Panc1 (cell line): ENCODE data around the gene HS1BP3.

ENCODE experiments used
- POLR2AphosphoS5 ChIP-seq: IDR thresholded peaks from 2 replicates; pipeline ENCODE4 v1.6.1; 2012; ENCODE audit warnings: mild to moderate bottlenecking, low read depth, low read length, moderate library complexity
- SIN3A ChIP-seq: IDR thresholded peaks from 2 replicates; pipeline ENCODE4 v1.6.1; 2012; ENCODE audit warnings: low read depth, mild to moderate bottlenecking, low read length, moderate library complexity, borderline replicate concordance; ENCODE audit not compliant: insufficient read depth
- TF ChIP-seq, protein P1 (sequence below): fragments of 450-650 bp; IDR thresholded peaks from 2 replicates; pipeline ENCODE4 v1.5.1; 2017; ENCODE audit warnings: mild to moderate bottlenecking
- TF ChIP-seq, protein P2 (sequence below), 2 experiments: IDR thresholded peaks; 2 replicates each; pipeline ENCODE4 v1.6.1; 2011 to 2012; ENCODE audit warnings: low read depth in 2 of 2, control low read depth in 1 of 2, low read length in 1 of 2, mild to moderate bottlenecking in 1 of 2, moderate library complexity in 1 of 2; ENCODE audit not compliant: insufficient read depth in 1 of 2

DNA sequence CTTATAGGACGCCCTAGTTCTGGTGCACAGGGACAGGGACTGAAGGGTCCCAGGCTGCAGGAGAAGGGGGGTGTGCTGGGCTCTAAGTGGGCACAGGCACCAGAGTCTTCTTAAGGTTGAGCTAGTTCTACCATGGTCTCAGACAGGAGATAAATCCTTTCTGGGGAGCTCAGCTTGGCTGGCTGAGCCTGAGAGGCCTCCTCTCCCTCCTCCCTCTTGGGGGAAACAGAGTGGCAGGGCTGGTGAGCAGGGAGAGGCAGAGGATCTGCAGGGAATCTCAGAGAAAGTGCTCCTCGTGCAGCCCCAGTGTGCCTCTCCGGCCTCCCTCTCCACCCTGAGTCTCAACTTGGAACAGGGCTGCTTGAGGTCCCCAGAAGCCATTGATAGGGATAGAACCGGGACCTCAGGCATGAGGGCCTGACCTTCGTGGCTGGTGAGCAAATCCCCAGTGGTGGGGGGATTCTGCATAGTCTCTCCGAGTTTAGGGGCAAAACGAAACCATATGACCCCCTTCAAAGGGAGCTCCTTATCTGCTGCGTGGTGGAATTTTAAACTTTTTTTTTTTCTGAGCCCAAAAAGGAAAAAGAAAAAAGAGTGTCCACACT lies 18.1 kb upstream of the HS1BP3 start:
- TF ChIP-seq, protein P1, sequence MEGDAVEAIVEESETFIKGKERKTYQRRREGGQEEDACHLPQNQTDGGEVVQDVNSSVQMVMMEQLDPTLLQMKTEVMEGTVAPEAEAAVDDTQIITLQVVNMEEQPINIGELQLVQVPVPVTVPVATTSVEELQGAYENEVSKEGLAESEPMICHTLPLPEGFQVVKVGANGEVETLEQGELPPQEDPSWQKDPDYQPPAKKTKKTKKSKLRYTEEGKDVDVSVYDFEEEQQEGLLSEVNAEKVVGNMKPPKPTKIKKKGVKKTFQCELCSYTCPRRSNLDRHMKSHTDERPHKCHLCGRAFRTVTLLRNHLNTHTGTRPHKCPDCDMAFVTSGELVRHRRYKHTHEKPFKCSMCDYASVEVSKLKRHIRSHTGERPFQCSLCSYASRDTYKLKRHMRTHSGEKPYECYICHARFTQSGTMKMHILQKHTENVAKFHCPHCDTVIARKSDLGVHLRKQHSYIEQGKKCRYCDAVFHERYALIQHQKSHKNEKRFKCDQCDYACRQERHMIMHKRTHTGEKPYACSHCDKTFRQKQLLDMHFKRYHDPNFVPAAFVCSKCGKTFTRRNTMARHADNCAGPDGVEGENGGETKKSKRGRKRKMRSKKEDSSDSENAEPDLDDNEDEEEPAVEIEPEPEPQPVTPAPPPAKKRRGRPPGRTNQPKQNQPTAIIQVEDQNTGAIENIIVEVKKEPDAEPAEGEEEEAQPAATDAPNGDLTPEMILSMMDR, result no peak
- TF ChIP-seq POLR2AphosphoS5, result no peak
- TF ChIP-seq, protein P2, sequence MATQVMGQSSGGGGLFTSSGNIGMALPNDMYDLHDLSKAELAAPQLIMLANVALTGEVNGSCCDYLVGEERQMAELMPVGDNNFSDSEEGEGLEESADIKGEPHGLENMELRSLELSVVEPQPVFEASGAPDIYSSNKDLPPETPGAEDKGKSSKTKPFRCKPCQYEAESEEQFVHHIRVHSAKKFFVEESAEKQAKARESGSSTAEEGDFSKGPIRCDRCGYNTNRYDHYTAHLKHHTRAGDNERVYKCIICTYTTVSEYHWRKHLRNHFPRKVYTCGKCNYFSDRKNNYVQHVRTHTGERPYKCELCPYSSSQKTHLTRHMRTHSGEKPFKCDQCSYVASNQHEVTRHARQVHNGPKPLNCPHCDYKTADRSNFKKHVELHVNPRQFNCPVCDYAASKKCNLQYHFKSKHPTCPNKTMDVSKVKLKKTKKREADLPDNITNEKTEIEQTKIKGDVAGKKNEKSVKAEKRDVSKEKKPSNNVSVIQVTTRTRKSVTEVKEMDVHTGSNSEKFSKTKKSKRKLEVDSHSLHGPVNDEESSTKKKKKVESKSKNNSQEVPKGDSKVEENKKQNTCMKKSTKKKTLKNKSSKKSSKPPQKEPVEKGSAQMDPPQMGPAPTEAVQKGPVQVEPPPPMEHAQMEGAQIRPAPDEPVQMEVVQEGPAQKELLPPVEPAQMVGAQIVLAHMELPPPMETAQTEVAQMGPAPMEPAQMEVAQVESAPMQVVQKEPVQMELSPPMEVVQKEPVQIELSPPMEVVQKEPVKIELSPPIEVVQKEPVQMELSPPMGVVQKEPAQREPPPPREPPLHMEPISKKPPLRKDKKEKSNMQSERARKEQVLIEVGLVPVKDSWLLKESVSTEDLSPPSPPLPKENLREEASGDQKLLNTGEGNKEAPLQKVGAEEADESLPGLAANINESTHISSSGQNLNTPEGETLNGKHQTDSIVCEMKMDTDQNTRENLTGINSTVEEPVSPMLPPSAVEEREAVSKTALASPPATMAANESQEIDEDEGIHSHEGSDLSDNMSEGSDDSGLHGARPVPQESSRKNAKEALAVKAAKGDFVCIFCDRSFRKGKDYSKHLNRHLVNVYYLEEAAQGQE (IDR thresholded peaks at IDR 0.05; ENCODE audit: insufficient read depth in 1 of 2, low read depth in 2 of 2, low read length in 1 of 2), result no peak
- no peak for TF ChIP-seq SIN3A
